ENCODE results near the gene ELF3.
"Not testable (repeated sequence)": the region's sequence is repeated elsewhere in the genome, so short reads cannot be mapped to it uniquely, and the experiment has no call there.

ELF3 gene

GRCh38 chr1:202036595-202037387, 26.4 kb downstream of the ELF3 start:
- DNase-seq (ENCODE audit: low spot score): no peak

GRCh38 chr1:202037706-202038296, 27.4 kb downstream of the ELF3 start:
- no peak for DNase-seq (ENCODE audit: low spot score)

GRCh38 chr1:202038688-202039346, 28.4 kb downstream of the ELF3 start:
- no peak for DNase-seq (ENCODE audit: low spot score)

GRCh38 chr1:202045705-202046104, 35.3 kb downstream of the ELF3 start:
- no peak for DNase-seq (ENCODE audit: low spot score)

GRCh38 chr1:202046227-202046626, 35.8 kb downstream of the ELF3 start:
- no peak for DNase-seq (ENCODE audit: low spot score)

GRCh38 chr1:202046748-202047708, 36.6 kb downstream of the ELF3 start:
- DNase-seq (ENCODE audit: low spot score): no peak

GRCh38 chr1:202047977-202048376, 37.6 kb downstream of the ELF3 start:
- DNase-seq (ENCODE audit: low spot score): no peak

- no peak for DNase-seq (ENCODE audit: low spot score)
Observed at GRCh38 chr1:202049129-202049528, 38.7 kb downstream of the ELF3 start.

- no peak for DNase-seq (ENCODE audit: low spot score)
Observed at GRCh38 chr1:202054094-202054493, 43.7 kb downstream of the ELF3 start.

- DNase-seq (ENCODE audit: low spot score): not testable (repeated sequence)
Observed at GRCh38 chr1:202054673-202055072, 44.3 kb downstream of the ELF3 start.

- DNase-seq (ENCODE audit: low spot score): no peak
Observed at GRCh38 chr1:202056644-202057334, 46.4 kb downstream of the ELF3 start.

- DNase-seq (ENCODE audit: low spot score): not testable (repeated sequence)
Observed at GRCh38 chr1:202057335-202057704, 46.9 kb downstream of the ELF3 start.

GRCh38 chr1:202058001-202058908, 47.9 kb downstream of the ELF3 start:
- DNase-seq (ENCODE audit: low spot score): no peak

- DNase-seq (ENCODE audit: low spot score): no peak
Observed at GRCh38 chr1:202061055-202061454, 50.7 kb downstream of the ELF3 start.

- not testable (repeated sequence) for DNase-seq (ENCODE audit: low spot score)
Observed at GRCh38 chr1:202061787-202062186, 51.4 kb downstream of the ELF3 start.

GRCh38 chr1:202062636-202063035, 52.2 kb downstream of the ELF3 start:
- not testable (repeated sequence) for DNase-seq (ENCODE audit: low spot score)

GRCh38 chr1:202063093-202063492, 52.7 kb downstream of the ELF3 start:
- no peak for DNase-seq (ENCODE audit: low spot score)

GRCh38 chr1:202064889-202065312, 54.5 kb downstream of the ELF3 start:
- DNase-seq (ENCODE audit: low spot score): not testable (repeated sequence)

All from GM03348 (cell line).